ENCODE data around the gene LRRC61.
A peak's percentile ranks its signal among the peaks of the same experiment; 100 is the strongest.
"Not testable (repeated sequence)": the region's sequence is repeated elsewhere in the genome, so short reads cannot be mapped to it uniquely, and the experiment has no call there.

The LRRC61 gene

GRCh38 chr7:150382123-150382843 is 59.1 kb downstream of the LRRC61 start:
- H3K27ac ChIP-seq: peak overlapping the region; percentile 4; the same call in 1 of the 2 replicates
- CTCF ChIA-PET: no interaction called here
- no peak for DNase-seq (ENCODE audit: low spot score)
- POLR2A ChIA-PET (ENCODE audit: low non-redundant PET): no interaction called here
- no peak for TF ChIP-seq CTCF (conservative IDR thresholded peaks at IDR 0.05; ENCODE audit: low read depth)

- ChIA-PET POLR2A (ENCODE audit: low non-redundant PET) (no interaction called here), CTCF (no interaction called here)
- TF ChIP-seq CTCF (conservative IDR thresholded peaks at IDR 0.05; ENCODE audit: low read depth): no peak
- H3K27ac ChIP-seq: peak overlapping the region; percentile 4; the same call in 1 of the 2 replicates
- no peak for DNase-seq (ENCODE audit: low spot score)
Observed at GRCh38 chr7:150382844-150383225, 59.7 kb downstream of the LRRC61 start.

GRCh38 chr7:150383710-150384397 is 60.7 kb downstream of the LRRC61 start:
- no peak for DNase-seq (ENCODE audit: low spot score)
- ChIA-PET CTCF (no interaction called here), POLR2A (ENCODE audit: low non-redundant PET) (no interaction called here)
- TF ChIP-seq CTCF (conservative IDR thresholded peaks at IDR 0.05; ENCODE audit: low read depth): no peak
- H3K27ac ChIP-seq: no peak overlapping the region

GRCh38 chr7:150384406-150385301 is 61.5 kb downstream of the LRRC61 start:
- no peak for TF ChIP-seq CTCF (conservative IDR thresholded peaks at IDR 0.05; ENCODE audit: low read depth)
- H3K27ac ChIP-seq: no peak overlapping the region
- DNase-seq (ENCODE audit: low spot score): no peak
- CTCF ChIA-PET: no interaction called here
- POLR2A ChIA-PET (ENCODE audit: low non-redundant PET): no interaction called here

GRCh38 chr7:150385302-150385723 is 62.2 kb downstream of the LRRC61 start:
- POLR2A ChIA-PET (ENCODE audit: low non-redundant PET): no interaction called here
- no peak overlapping the region for H3K27ac ChIP-seq
- no peak for DNase-seq (ENCODE audit: low spot score)
- CTCF ChIA-PET: no interaction called here
- TF ChIP-seq CTCF (conservative IDR thresholded peaks at IDR 0.05; ENCODE audit: low read depth): no peak

- POLR2A ChIA-PET (ENCODE audit: low non-redundant PET); CTCF ChIA-PET: not testable (repeated sequence)
Observed at GRCh38 chr7:150385884-150386283, 62.7 kb downstream of the LRRC61 start.

More at GRCh38 chr7:150385884-150386283, 62.7 kb downstream of the LRRC61 start:
- DNase-seq (ENCODE audit: low spot score); H3K27ac ChIP-seq: not testable (repeated sequence)

Measured in RWPE1 (cell line).